CD4-positive, alpha-beta T cell treated with Interleukin-6 for 4 hours (primary cell): ENCODE measurements around the gene PCSK6.

Source experiments
- DNase-seq: peaks from one replicate; pipeline ENCODE4 v3.0.0-alpha.2; 2020; ENCODE audit warnings: mixed read lengths

The PCSK6 gene

DNA sequence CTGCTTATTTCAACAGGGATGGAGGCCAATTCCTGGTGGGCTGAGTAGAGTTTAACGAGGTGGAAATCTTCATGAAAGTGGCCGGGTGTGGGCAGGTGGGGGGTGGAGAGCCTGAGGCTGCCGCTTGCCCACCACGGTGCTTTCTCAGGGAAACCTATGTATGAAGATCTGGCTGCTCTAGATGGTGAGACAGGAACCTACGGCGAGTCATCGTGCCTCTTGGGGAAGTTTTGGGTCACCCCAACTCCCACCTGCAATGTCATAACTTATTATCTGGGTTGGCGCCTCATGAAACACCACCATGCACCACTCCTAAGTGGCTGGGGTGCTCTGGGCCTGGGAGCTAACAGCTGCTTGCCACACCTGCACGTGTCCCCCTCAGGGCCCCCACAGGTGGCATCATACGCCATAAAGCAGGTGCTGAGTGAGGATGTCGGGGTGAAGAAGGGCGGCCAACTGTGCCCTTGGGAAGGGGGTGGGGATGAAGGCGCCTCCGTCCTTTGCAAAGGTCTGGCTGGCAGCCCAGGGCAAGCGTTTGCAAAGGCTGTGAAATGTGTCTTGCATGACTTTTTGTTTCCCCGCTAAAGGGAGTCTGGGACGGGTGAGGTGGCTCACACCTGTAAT is 166.5 kb downstream of the PCSK6 start:
- DNase-seq: no peak

DNA sequence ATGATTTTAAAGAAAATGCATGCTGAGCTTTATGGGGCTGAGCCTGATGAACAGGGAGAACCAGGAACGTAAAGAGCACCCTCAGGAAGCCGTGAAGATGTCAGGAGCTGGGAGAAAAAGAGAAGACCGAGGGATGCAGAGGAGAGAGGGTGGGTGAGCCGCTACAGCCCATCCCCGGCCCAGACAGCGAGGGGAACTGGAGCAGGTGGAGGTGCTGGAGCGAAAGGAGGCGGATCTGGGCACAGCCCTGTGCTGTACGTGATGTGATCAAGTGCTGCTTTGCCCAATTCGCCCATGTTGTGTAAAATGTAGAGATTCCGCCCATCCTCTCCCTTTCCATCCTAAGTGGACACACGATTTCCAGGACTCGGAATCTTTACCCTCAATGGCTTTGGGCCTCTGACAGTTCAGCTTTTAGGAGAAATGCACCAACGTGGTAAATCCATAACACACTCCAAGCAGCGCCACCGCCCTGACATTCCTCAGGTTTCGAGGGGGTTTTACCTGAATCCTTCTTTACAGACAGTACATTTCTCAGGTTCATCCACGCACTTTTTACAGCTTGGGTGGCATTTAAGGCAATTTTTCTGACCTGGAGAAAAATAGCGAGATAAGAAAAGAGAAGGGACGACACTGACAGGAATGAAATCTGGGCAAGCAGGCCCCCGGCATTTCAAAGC is 167.4 kb downstream of the PCSK6 start:
- no peak for DNase-seq

DNA sequence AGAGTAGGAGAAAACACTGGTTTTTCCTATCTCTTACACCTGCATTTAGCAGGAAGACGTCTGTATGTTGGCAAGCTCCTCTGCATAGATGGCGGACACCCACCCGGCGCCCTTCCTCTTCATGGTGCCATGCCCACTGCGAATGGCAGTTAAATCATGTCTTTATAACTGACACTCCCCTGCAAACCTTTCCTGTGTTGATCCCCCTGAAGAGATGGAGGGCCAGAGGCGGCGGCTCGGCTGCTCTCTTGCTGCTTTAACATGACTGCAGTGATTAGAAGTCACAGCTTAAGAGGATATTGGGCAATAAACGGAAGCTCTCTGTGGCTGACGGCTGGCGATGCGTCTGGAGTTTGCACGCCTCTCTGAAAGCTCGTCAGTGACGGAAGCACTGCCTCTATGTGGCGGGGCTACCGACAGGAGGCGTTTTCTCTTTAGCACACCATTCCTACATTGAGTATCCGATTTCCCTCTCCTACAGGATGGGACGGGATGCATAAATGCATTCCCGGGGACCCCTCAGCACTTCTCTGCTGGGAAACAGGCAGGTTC is 168.9 kb downstream of the PCSK6 start:
- peak; percentile 69 for DNase-seq

DNA sequence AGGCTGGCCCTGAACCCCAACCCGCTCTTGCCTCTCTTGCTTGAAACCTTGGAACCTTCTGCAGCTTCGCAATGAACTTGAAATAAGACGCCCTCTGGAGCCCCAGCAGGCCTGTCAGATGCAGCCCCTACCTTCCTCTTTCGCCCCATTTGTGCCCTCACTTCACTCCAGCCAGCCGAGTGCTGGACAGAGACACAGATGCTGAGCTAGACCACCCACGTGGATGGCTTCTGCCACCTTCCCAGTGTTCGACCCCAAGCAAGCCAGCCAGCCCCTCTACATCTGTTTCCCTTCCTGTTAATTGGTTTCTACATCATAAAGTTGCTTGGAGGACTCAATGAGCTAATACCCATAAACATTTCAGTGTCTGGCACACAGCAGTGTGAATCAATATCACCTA is 170.7 kb downstream of the PCSK6 start:
- no peak for DNase-seq

DNA sequence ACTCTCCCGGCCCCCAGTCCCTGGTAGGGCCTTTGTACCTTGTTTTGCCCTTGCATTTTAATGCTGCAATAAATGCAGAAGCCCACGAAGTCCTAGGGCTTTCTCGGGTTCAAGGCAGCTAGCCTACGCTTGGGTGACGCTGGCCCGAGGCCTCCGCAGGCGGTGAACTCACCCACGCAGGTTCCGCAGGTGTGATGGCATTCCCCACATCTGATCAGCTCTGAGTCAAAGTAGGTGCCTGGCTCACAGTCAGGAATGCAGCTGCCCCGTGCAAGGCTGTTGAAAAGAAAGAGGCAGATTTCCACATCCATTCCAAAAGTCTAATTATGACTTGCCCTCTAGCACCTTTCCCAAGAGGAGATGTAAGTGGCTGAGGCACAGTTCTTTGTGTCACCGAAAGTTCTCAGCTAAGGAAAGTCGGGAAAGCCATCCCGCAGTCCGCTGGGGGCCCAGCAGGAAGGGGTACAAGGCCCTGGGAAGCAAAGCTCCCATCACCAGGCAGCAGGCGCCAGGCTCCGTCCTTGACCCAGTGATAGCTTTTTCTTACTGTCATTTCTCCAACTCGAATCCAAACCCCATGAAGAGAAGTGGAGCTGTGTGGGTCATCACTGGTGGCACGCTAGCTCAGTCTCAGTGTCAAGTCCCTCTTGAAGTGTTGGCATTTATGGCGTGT is 171.2 kb downstream of the PCSK6 start:
- no peak for DNase-seq

DNA sequence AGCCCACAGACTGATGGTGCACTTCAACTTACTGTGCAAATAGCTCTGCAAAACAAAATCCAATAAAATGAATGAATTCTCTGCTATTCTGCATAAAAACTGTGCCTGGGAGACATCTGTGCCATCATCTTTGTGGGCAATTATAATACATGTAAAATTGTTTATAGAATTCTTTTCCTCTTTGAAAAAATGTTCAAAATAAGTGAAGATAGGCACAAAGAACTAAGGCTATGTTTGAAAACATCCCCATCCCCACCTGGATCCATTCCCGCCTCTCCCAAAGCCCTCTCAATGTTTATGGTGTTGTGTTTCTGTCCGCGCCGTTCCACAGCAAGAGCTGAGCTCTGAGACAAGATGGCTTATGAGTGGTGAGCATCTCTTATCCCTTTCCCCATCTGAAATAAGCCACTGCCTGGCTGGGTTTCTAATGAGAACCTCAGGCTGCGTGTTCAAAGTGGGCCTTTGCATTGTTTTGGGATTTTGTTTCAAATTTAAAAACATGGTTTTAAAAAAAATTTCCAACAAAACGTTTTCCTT is 172.1 kb downstream of the PCSK6 start:
- no peak for DNase-seq

DNA sequence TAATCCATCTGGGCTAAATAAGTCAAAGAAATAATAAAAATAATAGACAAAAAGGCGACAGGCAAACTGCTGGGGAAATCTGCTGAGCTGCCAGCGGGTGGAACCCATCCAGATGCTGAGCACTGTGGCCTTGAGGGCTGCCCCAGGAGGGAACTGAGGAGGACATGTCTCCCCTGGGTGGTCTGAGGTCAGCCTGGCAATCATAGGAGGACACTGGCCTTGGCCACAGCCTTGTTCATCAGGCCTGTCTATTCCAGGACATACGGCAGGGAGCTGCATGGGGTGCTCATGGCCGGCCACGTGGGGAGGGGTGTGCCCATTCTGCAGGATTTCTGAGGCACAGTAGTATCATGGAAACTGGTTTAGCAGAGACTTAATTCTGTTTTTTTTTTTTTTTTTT is 173.0 kb downstream of the PCSK6 start:
- DNase-seq: no peak

DNA sequence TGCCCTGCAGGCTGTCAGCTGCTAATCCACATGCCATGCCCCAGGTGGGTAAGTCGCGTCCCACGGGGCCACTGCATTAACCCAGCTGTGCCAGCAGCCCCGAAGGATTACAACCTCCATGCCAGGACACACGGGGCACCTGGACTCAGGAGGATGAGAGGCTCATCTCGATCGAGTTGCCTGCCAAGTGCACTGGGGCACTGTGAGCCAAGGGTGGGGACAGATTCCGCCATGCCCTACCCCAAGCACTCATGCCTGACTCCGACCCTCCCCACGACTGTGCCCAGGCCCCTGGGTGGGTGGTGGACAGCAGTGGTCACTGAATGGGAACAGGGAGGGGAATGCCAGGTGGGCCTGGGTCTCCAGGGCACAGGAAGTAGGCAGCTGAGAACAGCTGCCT is 173.8 kb downstream of the PCSK6 start:
- no peak for DNase-seq

DNA sequence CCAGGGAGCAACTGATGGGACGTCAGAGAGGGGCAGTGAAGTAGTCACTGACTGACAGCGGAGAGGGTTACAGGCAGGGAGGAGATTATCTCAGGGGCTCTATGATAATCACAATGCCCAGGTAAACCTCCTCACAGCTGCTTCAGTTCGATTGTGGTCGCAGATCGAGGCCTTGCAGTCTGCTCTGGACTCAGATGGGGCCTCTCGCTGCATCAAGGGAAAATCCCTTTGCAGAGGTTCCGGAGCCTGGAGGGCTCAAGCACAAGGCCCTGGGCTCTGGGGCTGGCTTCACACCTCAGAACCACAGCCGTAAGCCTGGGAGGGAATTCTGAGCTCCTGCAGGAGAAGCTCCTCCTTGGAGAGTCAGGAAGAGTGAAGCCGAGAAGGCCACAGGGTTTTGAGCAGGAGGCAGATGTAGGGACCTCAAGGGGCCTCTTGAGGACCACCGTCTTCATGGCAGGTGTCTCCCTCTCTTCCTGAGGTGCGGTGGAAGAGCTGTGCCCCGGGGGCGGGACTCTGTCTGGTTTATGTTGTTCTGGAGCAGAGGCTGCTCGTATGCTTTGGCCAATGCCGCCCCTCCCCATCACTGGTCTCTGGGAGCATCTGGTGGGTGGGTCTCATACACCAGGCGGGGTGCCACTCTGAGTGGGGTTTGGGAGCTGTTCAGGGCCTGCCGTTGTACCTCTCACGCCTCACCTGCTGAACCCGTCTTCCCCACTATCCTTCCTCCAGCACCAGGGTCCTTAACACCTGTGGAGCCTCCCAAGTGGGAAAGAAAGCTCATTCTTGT is 175.0 kb downstream of the PCSK6 start:
- DNase-seq: no peak

DNA sequence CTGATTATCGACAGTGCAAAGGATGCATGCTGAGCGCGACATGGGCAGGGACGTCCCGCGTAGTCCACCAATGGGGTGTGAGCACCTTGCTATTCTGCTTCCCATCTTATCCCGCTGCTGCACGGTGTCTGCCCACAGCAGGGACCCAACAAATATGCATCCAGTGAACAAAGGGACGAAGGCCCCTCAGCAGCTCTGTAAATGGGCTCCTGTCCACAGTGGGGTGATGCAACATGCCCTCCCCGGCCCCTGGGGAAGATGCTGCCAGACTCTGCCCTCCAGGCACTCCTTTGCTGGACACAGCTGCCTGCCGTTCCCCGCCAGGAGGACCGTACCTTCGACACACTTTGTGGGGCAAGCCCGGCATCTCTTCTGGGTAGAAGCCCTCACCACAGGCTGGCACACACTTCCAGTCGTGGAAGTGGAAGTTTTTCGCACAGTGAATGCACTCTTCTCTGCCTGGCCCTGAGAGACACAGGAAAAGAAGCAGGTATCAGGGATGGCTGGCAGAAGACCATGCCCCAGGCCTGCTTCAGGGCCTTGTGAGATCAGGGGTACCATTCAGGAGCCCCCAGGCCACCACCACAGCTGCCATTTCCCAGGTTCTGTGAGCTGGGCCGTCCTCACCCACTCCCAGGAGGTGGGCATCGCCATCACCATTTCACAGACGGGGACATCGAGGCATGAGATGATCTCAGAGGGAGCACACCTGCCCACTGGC is 176.3 kb downstream of the PCSK6 start:
- no peak for DNase-seq

DNA sequence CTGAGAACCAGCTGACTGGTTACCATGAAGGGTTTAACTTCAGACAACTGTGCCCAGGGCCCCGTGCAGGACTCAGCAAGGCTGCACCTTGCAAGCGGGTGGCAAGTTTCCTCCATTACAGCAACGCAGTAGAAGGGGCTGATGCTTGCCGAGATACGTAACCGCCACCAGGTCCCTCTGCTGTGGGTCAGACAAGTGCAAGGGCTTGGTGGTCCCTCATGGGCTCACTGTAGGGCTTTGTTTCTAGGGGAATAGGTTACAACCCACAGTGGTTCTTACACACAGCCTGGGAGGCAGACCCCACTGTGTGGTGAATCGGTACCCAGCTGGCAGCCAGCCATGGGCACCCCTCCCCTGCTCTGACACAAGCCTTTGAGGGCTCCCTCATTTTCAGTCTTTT is 179.0 kb downstream of the PCSK6 start:
- DNase-seq: no peak

DNA sequence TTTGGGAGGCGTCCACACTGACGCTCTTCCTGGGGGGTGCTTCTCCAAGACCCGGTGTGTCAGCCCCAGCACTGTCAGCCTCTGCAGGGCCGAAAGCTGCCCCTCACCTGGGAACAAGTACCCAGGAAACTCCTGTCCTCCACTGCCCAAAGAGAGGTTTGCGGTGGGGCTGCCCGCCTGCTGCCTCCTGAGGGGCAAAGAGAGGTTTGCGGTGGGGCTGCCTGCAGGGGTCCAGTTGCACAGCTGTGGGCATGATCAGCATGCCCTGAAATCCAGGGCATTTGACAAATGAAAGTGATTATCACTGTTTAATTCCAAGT is 179.4 kb downstream of the PCSK6 start:
- no peak for DNase-seq

DNA sequence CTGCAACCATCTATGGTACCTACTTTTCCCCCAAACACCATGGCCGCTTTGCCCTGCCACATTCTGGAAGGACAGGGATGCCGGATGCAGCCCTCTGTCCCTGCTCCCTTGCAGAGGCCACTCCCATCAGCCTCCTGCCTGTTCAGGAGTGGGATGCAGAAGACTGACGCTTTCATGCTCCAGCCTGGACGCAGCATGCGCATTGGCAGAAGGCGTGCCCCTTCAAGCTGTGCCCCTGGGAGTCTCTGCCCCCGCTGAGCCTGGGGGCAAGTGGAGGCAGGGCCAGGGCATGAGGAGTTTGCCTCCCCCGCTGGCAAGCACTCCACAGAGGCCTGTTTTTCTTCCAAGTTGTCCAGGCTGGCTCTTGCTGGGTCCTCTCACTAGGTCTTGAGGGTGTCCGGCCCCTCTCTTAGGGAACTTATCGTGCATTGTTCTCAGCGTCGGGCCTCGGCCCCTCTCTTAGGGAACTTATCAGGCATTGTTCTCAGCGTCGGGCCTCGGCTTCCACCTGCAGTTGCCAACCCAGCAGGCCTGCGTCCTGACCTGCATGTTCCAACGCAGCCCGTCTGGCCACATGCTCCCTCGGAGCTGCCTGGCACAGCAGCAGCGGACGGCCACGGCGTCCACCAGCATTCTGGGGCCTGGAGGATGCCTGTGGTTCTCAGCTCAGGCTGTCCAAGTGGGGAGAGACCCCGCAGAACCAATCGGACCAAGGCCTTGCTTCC is 179.9 kb downstream of the PCSK6 start:
- no peak for DNase-seq

DNA sequence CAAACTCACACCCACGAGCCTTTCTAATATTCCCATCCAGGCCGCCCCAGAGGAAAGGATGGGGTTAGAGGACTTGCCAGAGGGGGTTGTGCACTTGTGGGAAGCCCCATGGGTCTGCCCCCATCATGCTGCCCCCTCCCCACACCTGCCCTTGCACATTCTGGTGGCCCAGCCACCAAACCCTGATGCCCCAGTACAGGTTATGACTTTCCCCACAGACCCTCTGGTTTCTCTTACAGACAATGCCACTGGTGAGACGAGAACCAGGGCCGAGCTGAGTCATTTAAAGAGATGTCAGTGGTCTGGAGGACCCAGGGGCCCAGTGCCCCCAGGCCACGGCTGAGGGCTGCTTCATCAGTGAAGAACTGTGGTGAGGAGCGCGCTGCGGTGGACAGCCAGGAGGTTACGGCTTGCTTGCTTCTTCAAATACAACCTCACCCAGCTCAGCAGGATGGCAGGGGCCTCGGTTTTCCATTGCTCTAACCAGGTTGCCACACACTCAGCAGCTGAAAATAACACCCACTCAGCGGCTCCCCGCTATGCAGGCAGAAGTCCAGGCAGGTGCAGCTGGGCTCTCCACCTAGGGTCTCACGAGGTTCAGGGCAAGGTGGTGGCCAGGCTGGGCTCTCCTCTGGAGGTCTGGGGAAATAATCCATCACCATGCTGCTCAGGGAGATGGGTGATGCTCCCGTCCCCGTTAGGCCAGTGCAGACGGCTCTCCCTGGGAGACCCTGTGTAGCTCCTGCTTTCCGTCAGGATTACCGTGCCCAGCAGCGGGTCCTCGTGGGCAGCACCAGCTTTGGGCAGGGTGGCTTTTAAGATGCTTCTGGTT is 180.7 kb downstream of the PCSK6 start:
- no peak for DNase-seq

DNA sequence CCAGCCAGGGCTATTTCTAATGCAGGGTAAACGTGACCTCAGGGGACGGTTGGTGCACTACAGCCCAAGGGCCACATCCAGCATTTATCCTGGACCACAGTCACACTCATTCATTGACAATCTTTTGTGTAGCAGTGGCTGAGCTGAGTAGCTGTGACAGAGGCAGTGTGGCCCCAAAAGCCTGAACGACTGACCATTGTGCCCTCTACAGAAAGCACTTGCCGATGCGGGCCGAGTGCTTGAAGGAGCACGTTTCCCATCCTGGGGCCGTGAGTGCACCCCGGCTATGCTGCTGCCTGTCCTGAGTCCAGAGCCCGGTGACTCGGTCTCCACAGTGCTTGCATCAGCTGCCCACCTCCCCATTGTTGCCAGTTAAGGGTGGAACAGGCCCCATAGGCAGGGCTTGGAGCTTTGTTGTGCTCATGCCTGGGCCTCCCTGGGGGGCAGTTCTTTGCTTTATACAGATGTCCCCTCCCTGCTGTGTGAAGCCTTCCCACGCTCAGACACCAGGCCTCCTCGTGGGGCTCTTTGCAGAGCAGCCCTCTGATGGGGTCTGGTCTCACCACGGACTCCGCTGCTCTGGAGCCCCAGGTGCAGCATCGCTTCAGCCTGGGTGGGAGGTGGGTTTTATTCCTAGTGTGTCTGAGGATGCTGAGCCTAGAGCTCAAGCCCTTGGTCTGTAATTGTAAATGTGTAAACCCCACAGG is 181.5 kb downstream of the PCSK6 start:
- DNase-seq: no peak

DNA sequence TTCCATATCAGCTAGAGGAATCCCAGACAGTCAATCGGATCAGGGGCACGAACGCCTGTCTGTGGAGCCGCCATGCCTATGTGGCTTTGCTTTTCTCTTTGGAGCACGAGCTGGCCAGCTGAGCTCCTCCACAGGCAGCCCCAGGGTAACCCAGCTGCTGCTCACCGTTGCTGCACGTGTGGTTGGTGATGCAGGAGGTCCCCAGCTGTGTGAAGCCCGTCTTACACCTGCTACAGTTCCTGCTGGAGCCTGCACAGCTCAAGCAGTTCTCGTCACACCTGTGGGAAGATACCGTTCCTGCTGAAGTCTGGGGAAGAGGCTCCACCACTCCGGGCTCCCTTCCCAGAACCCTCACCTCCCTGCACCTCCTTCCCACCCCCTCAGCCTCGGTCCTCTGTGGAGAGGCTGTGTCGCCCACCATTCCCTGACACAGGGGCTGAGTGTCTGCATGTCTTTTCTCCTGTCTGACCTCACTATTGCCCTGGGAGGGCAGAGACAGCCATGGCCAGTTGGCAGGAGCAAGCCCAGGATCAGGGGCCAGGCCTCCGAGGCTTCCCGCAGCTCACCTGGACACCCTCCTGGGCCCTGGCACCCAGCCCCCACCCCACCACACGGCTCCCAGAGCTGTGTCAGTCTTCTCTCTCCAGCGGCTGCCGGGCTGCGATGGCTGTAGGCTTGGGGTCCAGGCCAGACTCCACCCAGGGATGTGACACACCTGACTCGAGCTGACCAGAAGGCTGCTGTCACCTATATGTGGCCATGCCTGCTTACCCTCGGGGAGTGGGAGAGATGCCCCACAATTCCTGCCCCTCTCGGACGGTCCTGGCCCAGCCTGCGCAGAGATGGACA is 182.2 kb downstream of the PCSK6 start:
- DNase-seq: no peak

DNA sequence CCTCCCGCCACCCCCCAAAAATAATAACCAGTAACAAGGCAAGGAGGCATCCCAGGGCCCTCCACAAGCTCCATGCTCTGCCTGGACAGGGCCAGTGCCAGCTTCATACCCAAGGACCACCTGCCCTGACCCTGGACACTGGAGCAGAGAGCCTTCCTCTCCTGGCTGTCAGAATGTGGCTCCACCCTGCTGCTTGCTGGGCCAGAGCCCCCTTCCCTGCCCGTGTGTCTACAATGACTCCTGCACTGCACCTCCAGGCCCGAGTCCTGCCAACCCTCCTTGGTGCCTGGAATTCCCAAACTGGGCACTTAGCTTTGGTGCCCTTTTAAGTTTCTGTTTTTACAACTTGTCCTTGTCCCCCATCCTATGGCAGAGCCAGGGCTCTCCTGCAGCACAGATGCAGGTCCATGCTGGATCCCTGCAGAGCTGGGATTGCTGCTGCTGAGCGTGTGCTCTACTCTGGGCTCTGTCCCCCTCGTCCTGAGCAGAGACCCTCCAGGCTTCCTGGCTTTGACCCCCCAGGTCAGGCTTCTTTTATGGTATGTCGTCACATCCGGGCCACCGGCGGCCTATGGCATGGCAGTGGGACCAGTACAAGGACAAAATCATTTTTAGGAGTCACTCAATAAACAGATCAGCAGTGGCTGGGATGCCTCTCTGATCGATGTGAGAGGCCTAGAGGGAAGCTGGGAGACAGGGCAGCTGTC is 183.0 kb downstream of the PCSK6 start:
- DNase-seq: no peak

DNA sequence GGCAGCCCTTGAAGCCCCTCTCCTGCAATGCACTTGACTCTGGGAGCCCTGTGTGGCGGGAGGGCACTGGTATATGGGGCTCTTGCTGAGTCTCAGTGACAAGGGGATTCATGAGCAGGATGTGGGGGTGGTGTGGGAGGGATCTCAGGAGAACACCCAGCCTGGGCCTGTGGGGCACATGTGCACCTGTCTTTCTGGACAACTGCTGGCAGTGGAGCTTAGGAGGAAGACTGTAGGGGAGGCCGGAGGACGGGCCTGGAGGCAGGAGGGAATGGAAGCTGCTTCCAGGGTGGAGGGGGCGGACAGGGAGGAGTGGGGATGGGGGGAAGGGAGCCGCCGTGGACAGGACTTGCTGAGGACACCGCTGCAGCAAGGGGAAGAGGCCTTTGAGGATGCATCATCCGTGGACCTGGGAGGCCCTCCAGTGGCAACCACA is 183.7 kb downstream of the PCSK6 start:
- DNase-seq: no peak
